ENCODE data around the gene CHMP6.

GRCh38 chr17:81046132-81046769 is 54.6 kb downstream of the CHMP6 start:
- TF ChIP-seq CTCF (IDR thresholded peaks at IDR 0.05 in 2 of 3, conservative IDR thresholded peaks at IDR 0.05 in 1 of 3; ENCODE audit: borderline replicate concordance in 1 of 3, insufficient read depth in 1 of 3, low read depth in 2 of 3, low read length in 2 of 3): no peak
- TF ChIP-seq EZH2phosphoT487 (IDR thresholded peaks at IDR 0.05; ENCODE audit: borderline replicate concordance): no peak
- TF ChIP-seq POLR2A (IDR thresholded peaks at IDR 0.05; ENCODE audit: borderline replicate concordance, extremely low read depth, insufficient read depth, insufficient read length): no peak
- TF ChIP-seq RAD21 (IDR thresholded peaks at IDR 0.05; ENCODE audit: low read depth): no peak
- TF ChIP-seq CBX3 (IDR thresholded peaks at IDR 0.05; ENCODE audit: low read depth): no peak
- no peak for TF ChIP-seq EZH2 (IDR thresholded peaks at IDR 0.05)
